ENCODE data around the gene ZNF48.
"Not testable (repeated sequence)": the region's sequence is repeated elsewhere in the genome, so short reads cannot be mapped to it uniquely, and the experiment has no call there.

ZNF48 gene

GRCh38 chr16:30378236-30379157 lies 16.7 kb upstream of the ZNF48 start:
- peak; percentile 93 for DNase-seq

- no peak for DNase-seq
Observed at GRCh38 chr16:30379158-30379783, 15.9 kb upstream of the ZNF48 start.

GRCh38 chr16:30380072-30380802 lies 15.0 kb upstream of the ZNF48 start:
- no peak for DNase-seq

- DNase-seq: no peak
Observed at GRCh38 chr16:30380803-30381208, 14.4 kb upstream of the ZNF48 start.

GRCh38 chr16:30381291-30382041 lies 13.8 kb upstream of the ZNF48 start:
- DNase-seq: no peak

GRCh38 chr16:30382111-30382881 lies 12.9 kb upstream of the ZNF48 start, which contains the start of gene SEPTIN1:
SEPTIN1 (minus strand) TSS chr16:30382561; CDS start chr16:30382542, 19 bp downstream.
- no peak for DNase-seq

- no peak for DNase-seq
Observed at GRCh38 chr16:30383521-30383920, 11.7 kb upstream of the ZNF48 start.

GRCh38 chr16:30394592-30395154 lies 547 bp upstream of the ZNF48 start:
- DNase-seq: no peak

- DNase-seq: no peak
Observed at GRCh38 chr16:30395992-30396585, 869 bp downstream of the ZNF48 start.

- DNase-seq: not testable (repeated sequence)
Observed at GRCh38 chr16:30396627-30397026, 1.4 kb downstream of the ZNF48 start.

- no peak for DNase-seq
Observed at GRCh38 chr16:30397056-30397455, 1.8 kb downstream of the ZNF48 start.

- DNase-seq: no peak
Observed at GRCh38 chr16:30397776-30398660, 2.8 kb downstream of the ZNF48 start.

- DNase-seq: no peak
Observed at GRCh38 chr16:30398661-30399434, 3.6 kb downstream of the ZNF48 start.

- DNase-seq: no peak
Observed at GRCh38 chr16:30399435-30400186, 4.4 kb downstream of the ZNF48 start.

GRCh38 chr16:30401768-30402425 lies 6.7 kb downstream of the ZNF48 start:
- no peak for DNase-seq

- no peak for DNase-seq
Observed at GRCh38 chr16:30406795-30407101, 11.5 kb downstream of the ZNF48 start.

- peak; percentile 80 for DNase-seq
Observed at GRCh38 chr16:30407102-30407803, 12.0 kb downstream of the ZNF48 start, which contains the start of gene ZNF771. ZNF771 (plus strand) TSS chr16:30407606; CDS start chr16:30408054, 448 bp downstream.

Data from SHP77 treated with DMSO at 0.1 percent for 48 hours (cell line).